Natural killer cell (primary cell): Measurements from ENCODE around the gene GAREM1. TPM values are rescaled to one million over a fixed set of nuclear protein-coding genes. Genes with fewer than 3 reads are reported as not detected.

Experiments
- ATAC-seq, 3 donors: fragments of 150-1000 bp in 2 of 3; fragments of 200-7000 bp in 1 of 3; cut with Tn5 transposase; 1 replicate in 1 of 3; 2 replicates in 2 of 3; pipeline ENCODE4 v1.10.0; 2021; ENCODE audit warnings: mild to moderate bottlenecking in 2 of 3, moderate library complexity in 2 of 3
- DNase-seq, 2 donors: peaks; one replicate each; pipeline versions ENCODE4 v3.0.0 to v3.0.0-alpha.2; 2013 to 2021; ENCODE audit warnings: mixed read lengths in 1 of 2
- H3K27ac ChIP-seq: one replicate; pipeline ENCODE4 v1.5.1; 2013; ENCODE audit warnings: mild to moderate bottlenecking, low read length
- H3K27me3 ChIP-seq: one replicate; pipeline ENCODE4 v1.6.1; 2013; ENCODE audit warnings: low read length; ENCODE audit not compliant: control insufficient read depth, insufficient read depth
- H3K36me3 ChIP-seq: one replicate; pipeline ENCODE4 v1.6.1; 2013; ENCODE audit warnings: low read length; ENCODE audit not compliant: control insufficient read depth, insufficient read depth
- H3K4me1 ChIP-seq: one replicate; pipeline ENCODE4 v1.6.1; 2013; ENCODE audit warnings: low read length; ENCODE audit not compliant: control insufficient read depth, insufficient read depth
- H3K4me3 ChIP-seq: one replicate; pipeline ENCODE4 v1.5.1; 2013; ENCODE audit warnings: low read length
- H3K9me3 ChIP-seq: one replicate; pipeline ENCODE4 v1.6.1; 2013; ENCODE audit warnings: low read length; ENCODE audit not compliant: control insufficient read depth, insufficient read depth
- H3K27ac Mint-ChIP-seq, 2 donors: one replicate each; pipeline ENCODE4 v1.8.0; 2022; ENCODE audit warnings: mild to moderate bottlenecking in 2 of 2, mixed read lengths in 2 of 2, moderate library complexity in 1 of 2
- H3K27me3 Mint-ChIP-seq, 2 donors: one replicate each; pipeline ENCODE4 v1.8.0; 2022; ENCODE audit warnings: low read depth in 2 of 2, mixed read lengths in 2 of 2
- H3K36me3 Mint-ChIP-seq: one replicate; pipeline ENCODE4 v1.8.0; 2022; ENCODE audit warnings: mixed read lengths
- H3K4me1 Mint-ChIP-seq, 2 donors: one replicate each; pipeline ENCODE4 v1.8.0; 2022; ENCODE audit warnings: mixed read lengths in 2 of 2
- H3K4me3 Mint-ChIP-seq: one replicate; pipeline ENCODE4 v1.8.0; 2022; ENCODE audit warnings: mild to moderate bottlenecking, moderate library complexity, mixed read lengths
- H3K9me3 Mint-ChIP-seq, 2 donors: one replicate each; pipeline ENCODE4 v1.8.0; 2022; ENCODE audit warnings: mixed read lengths in 2 of 2
- CTCF ChIP-seq: fragments of 200-600 bp; IDR thresholded peaks from one replicate; pipeline ENCODE4 v1.8.0; 2022; ENCODE audit warnings: antibody characterized with exemption
- WGBS: methylation state at CpG from one replicate; pipeline ENCODE4 v1.1.7; 2013; ENCODE audit warnings: missing lambda C conversion rate; ENCODE audit not compliant: insufficient coverage; 5-methylcytosine and 5-hydroxymethylcytosine counted together
- intact Hi-C: fragments of 100-400 bp; cut with micrococcal nuclease; formaldehyde crosslinking; loops from one replicate; pipeline ENCODE4 v1.14.2; 2022
- total RNA-seq, 4 donors: library from RNA; stranded (reverse); fragments of 120-200 nt in 1 of 4; gene quantifications; one replicate each; pipeline versions ENCODE4 v1.2.3 to v1.2.4, GENCODE V29; 2013 to 2022

The GAREM1 gene
- total RNA-seq, 3 donors from 2014 or later (not counting 1 experiment from before 2014, with no cell fraction given), result 0.09 TPM; not detected in 2

GRCh38 chr18:32257084-32257785, 213.4 kb downstream of the GAREM1 start:
- DNase-seq, result no peak
- H3K4me3 Mint-ChIP-seq, result no peak overlapping the region

GRCh38 chr18:32255570-32255969, 215.1 kb downstream of the GAREM1 start:
- Histone ChIP-seq H3K4me3 (no peak overlapping the region), H3K9me3 (no peaks in the 10 kb centered on the region), H3K27me3 (no peaks in the 10 kb centered on the region), H3K36me3 (no peaks in the 10 kb centered on the region), H3K4me1 (no peaks in the 10 kb centered on the region), H3K27ac (no peak overlapping the region)
- intact Hi-C loops, result no loop called here
- H3K4me1 Mint-ChIP-seq, result no peaks in the 10 kb centered on the region
- ATAC-seq (no peak), DNase-seq (no peak)
- H3K36me3 Mint-ChIP-seq, result no peaks in the 10 kb centered on the region
- H3K9me3 Mint-ChIP-seq, result no peaks in the 10 kb centered on the region
- H3K4me3 Mint-ChIP-seq, result no peak overlapping the region
- H3K27me3 Mint-ChIP-seq, result peaks cover 7 to 13% of the 10 kb centered on the region in 2 donors
- 91% methylated on average over 3 of the region's 3 CpGs for WGBS
- no peak for TF ChIP-seq CTCF
- H3K27ac Mint-ChIP-seq, result no peak overlapping the region

More at GRCh38 chr18:32257084-32257785, 213.4 kb downstream of the GAREM1 start:
- no peak overlapping the region for H3K27ac ChIP-seq
- H3K4me3 ChIP-seq, result no peak overlapping the region
- Mint-ChIP-seq H3K27me3 (peaks cover 10 to 21% of the 10 kb centered on the region in 2 donors), H3K9me3 (no peaks in the 10 kb centered on the region), H3K36me3 (no peaks in the 10 kb centered on the region), H3K27ac (no peak overlapping the region), H3K4me1 (no peaks in the 10 kb centered on the region)
- no peak for TF ChIP-seq CTCF
- ATAC-seq, result no peak
- no peaks in the 10 kb centered on the region for H3K36me3 ChIP-seq
- H3K27me3 ChIP-seq, result no peaks in the 10 kb centered on the region
- H3K4me1 ChIP-seq, result no peaks in the 10 kb centered on the region
- intact Hi-C loops, result no loop called here
- 13% methylated on average over 3 of the region's 5 CpGs for WGBS
- H3K9me3 ChIP-seq, result no peaks in the 10 kb centered on the region

- H3K4me1 Mint-ChIP-seq, result no peaks in the 10 kb centered on the region
- no peak overlapping the region for H3K4me3 Mint-ChIP-seq
- DNase-seq (no peak), ATAC-seq (no peak)
- H3K4me3 ChIP-seq, result no peak overlapping the region
- no peak for TF ChIP-seq CTCF
- H3K9me3 ChIP-seq, result no peaks in the 10 kb centered on the region
- no peaks in the 10 kb centered on the region for H3K36me3 ChIP-seq
- peaks cover 9 to 16% of the 10 kb centered on the region in 2 donors for H3K27me3 Mint-ChIP-seq
- H3K27me3 ChIP-seq, result no peaks in the 10 kb centered on the region
- no peaks in the 10 kb centered on the region for H3K4me1 ChIP-seq
- no peaks in the 10 kb centered on the region for H3K36me3 Mint-ChIP-seq
- intact Hi-C loops, result no loop called here
- no peak overlapping the region for H3K27ac Mint-ChIP-seq
- no peak overlapping the region for H3K27ac ChIP-seq
- WGBS, result 67% methylated on average over 7 of the region's 8 CpGs
- no peaks in the 10 kb centered on the region for H3K9me3 Mint-ChIP-seq
These were observed 218.4 kb downstream of the GAREM1 start for GRCh38 chr18:32252141-32252860.
